CD4-positive, alpha-beta T cell treated with Interleukin-4 for 4 hours (primary cell): ENCODE data around the gene MAGI1.

Experiments used
- DNase-seq: peaks from one replicate; pipeline ENCODE4 v3.0.0-alpha.2; 2020

MAGI1 gene

GRCh38 chr3:65443739-65444446, 594.8 kb downstream of the MAGI1 start:
- DNase-seq = no peak

- DNase-seq = no peak
These were observed 599.0 kb downstream of the MAGI1 start for GRCh38 chr3:65439641-65440284.

GRCh38 chr3:65438612-65439011, 600.1 kb downstream of the MAGI1 start:
- no peak for DNase-seq

GRCh38 chr3:65438096-65438495, 600.6 kb downstream of the MAGI1 start:
- no peak for DNase-seq

GRCh38 chr3:65436580-65436979, 602.1 kb downstream of the MAGI1 start:
- no peak for DNase-seq

GRCh38 chr3:65433480-65433879, 605.2 kb downstream of the MAGI1 start:
- no peak for DNase-seq

GRCh38 chr3:65432388-65433003, 606.2 kb downstream of the MAGI1 start:
- DNase-seq = no peak

- DNase-seq = no peak
These were observed 612.8 kb downstream of the MAGI1 start for GRCh38 chr3:65425880-65426279.

- no peak for DNase-seq
These were observed 616.6 kb downstream of the MAGI1 start for GRCh38 chr3:65422154-65422553.

- no peak for DNase-seq
These were observed 619.5 kb downstream of the MAGI1 start for GRCh38 chr3:65419233-65419632.

GRCh38 chr3:65413891-65414290, 624.8 kb downstream of the MAGI1 start:
- DNase-seq = no peak

GRCh38 chr3:65412588-65412987, 626.1 kb downstream of the MAGI1 start:
- DNase-seq = no peak

- DNase-seq = no peak
These were observed 627.4 kb downstream of the MAGI1 start for GRCh38 chr3:65411367-65411766.

GRCh38 chr3:65409176-65409569, 629.5 kb downstream of the MAGI1 start:
- no peak for DNase-seq

GRCh38 chr3:65408531-65409175, 630.1 kb downstream of the MAGI1 start:
- DNase-seq = no peak

GRCh38 chr3:65406470-65406869, 632.2 kb downstream of the MAGI1 start:
- no peak for DNase-seq

GRCh38 chr3:65402597-65402996, 636.1 kb downstream of the MAGI1 start:
- DNase-seq = no peak

GRCh38 chr3:65401359-65402305, 637.1 kb downstream of the MAGI1 start:
- no peak for DNase-seq

- DNase-seq = no peak
These were observed 637.8 kb downstream of the MAGI1 start for GRCh38 chr3:65400899-65401298.

GRCh38 chr3:65398953-65399352, 639.8 kb downstream of the MAGI1 start:
- DNase-seq = no peak

- no peak for DNase-seq
These were observed 642.6 kb downstream of the MAGI1 start for GRCh38 chr3:65396078-65396477.

- no peak for DNase-seq
These were observed 647.6 kb downstream of the MAGI1 start for GRCh38 chr3:65391068-65391467.

- no peak for DNase-seq
These were observed 652.9 kb downstream of the MAGI1 start for GRCh38 chr3:65385805-65386204.
